ENCODE measurements around the gene DST.

The DST gene

GRCh38 chr6:56637640-56638039 lies 5.0 kb downstream of the DST start:
- Histone ChIP-seq H3K4ac (ENCODE audit: low read length) (no peak overlapping the region), H2BK120ac (ENCODE audit: low read depth, low read length) (no peak overlapping the region), H3K4me2 (ENCODE audit: insufficient read depth, low read length, poor library complexity, severe bottlenecking) (no peak overlapping the region), H2BK15ac (ENCODE audit: low read length) (no peak overlapping the region), H4K8ac (ENCODE audit: low read depth, low read length) (no peak overlapping the region), H3K9me3 (replicated peaks in 1 of 2; ENCODE audit: control insufficient read depth in 2 of 2, insufficient read depth in 1 of 2, low read depth in 1 of 2, low read length in 2 of 2) (no peaks in the 10 kb centered on the region), H3K4me1 (ENCODE audit: control insufficient read depth in 2 of 2, insufficient read depth in 1 of 2, low read depth in 1 of 2, low read length in 2 of 2) (no peaks in the 10 kb centered on the region), H3K18ac (ENCODE audit: low read length) (no peak overlapping the region), H4K91ac (ENCODE audit: low read depth, low read length, poor library complexity) (no peak overlapping the region), H3K27ac (replicated peaks; ENCODE audit: low read length) (no peak overlapping the region), H2AFZ (ENCODE audit: low read length) (no peak overlapping the region), H2AK5ac (ENCODE audit: low read depth, low read length) (no peak overlapping the region), H3K4me3 (ENCODE audit: low read length in 2 of 2) (no peak overlapping the region), H3K79me1 (ENCODE audit: low read depth, low read length) (no peaks in the 10 kb centered on the region), H2BK12ac (ENCODE audit: low read length) (no peak overlapping the region), H3K14ac (ENCODE audit: low read length) (no peak overlapping the region), H3K23ac (ENCODE audit: low read depth, low read length, poor library complexity) (no peak overlapping the region), H3K27me3 (ENCODE audit: control insufficient read depth in 3 of 3, insufficient read depth in 3 of 3, low read depth in 1 of 3, low read length in 3 of 3) (no peaks in the 10 kb centered on the region), H2BK5ac (ENCODE audit: low read length) (no peak overlapping the region), H3K36me3 (replicated peaks in 1 of 2; ENCODE audit: control insufficient read depth in 2 of 2, insufficient read depth in 2 of 2, low read length in 2 of 2) (peaks cover 10 to 71% of the 10 kb centered on the region in 2 donors), H3K9ac (ENCODE audit: low read depth, low read length, poor library complexity) (no peak overlapping the region)
- DNase-seq (ENCODE audit: low spot score) = peak; percentile 33
- no CpG with 5 or more reads among the region's 2 CpGs for WGBS, 2 donors (ENCODE audit: extremely low coverage in 2 of 2, insufficient read length in 2 of 2, insufficient replicate concordance in 1 of 2)

- H3K4me1 ChIP-seq (ENCODE audit: control insufficient read depth in 2 of 2, insufficient read depth in 1 of 2, low read depth in 1 of 2, low read length in 2 of 2) = peaks cover 0 to 5% of the 10 kb centered on the region in 2 donors
- no peaks in the 10 kb centered on the region for H3K79me1 ChIP-seq (ENCODE audit: low read depth, low read length)
- H2BK15ac ChIP-seq (ENCODE audit: low read length) = no peak overlapping the region
- no peak overlapping the region for H3K4ac ChIP-seq (ENCODE audit: low read length)
- H2BK12ac ChIP-seq (ENCODE audit: low read length) = no peak overlapping the region
- no peak overlapping the region for H3K4me2 ChIP-seq (ENCODE audit: insufficient read depth, low read length, poor library complexity, severe bottlenecking)
- H2AFZ ChIP-seq (ENCODE audit: low read length) = no peak overlapping the region
- WGBS, 2 donors (ENCODE audit: extremely low coverage in 2 of 2, insufficient read length in 2 of 2, insufficient replicate concordance in 1 of 2) = no CpG with 5 or more reads among the region's 5 CpGs
- H3K14ac ChIP-seq (ENCODE audit: low read length) = no peak overlapping the region
- H3K9me3 ChIP-seq (replicated peaks in 1 of 2; ENCODE audit: control insufficient read depth in 2 of 2, insufficient read depth in 1 of 2, low read depth in 1 of 2, low read length in 2 of 2) = peaks cover 0 to 2% of the 10 kb centered on the region in 2 donors
- no peak for DNase-seq (ENCODE audit: low spot score)
- H3K18ac ChIP-seq (ENCODE audit: low read length) = no peak overlapping the region
- no peak overlapping the region for H3K9ac ChIP-seq (ENCODE audit: low read depth, low read length, poor library complexity)
- no peak overlapping the region for H4K91ac ChIP-seq (ENCODE audit: low read depth, low read length, poor library complexity)
- H3K27ac ChIP-seq (replicated peaks; ENCODE audit: low read length) = no peak overlapping the region
- H4K8ac ChIP-seq (ENCODE audit: low read depth, low read length) = no peak overlapping the region
- H2BK120ac ChIP-seq (ENCODE audit: low read depth, low read length) = no peak overlapping the region
- H3K4me3 ChIP-seq (ENCODE audit: low read length in 2 of 2) = no peak overlapping the region
- no peak overlapping the region for H2AK5ac ChIP-seq (ENCODE audit: low read depth, low read length)
- peaks cover 7 to 96% of the 10 kb centered on the region in 2 donors for H3K36me3 ChIP-seq (replicated peaks in 1 of 2; ENCODE audit: control insufficient read depth in 2 of 2, insufficient read depth in 2 of 2, low read length in 2 of 2)
- no peaks in the 10 kb centered on the region for H3K27me3 ChIP-seq (ENCODE audit: control insufficient read depth in 3 of 3, insufficient read depth in 3 of 3, low read depth in 1 of 3, low read length in 3 of 3)
- H3K23ac ChIP-seq (ENCODE audit: low read depth, low read length, poor library complexity) = no peak overlapping the region
- H2BK5ac ChIP-seq (ENCODE audit: low read length) = no peak overlapping the region
Observed at GRCh38 chr6:56628105-56628504, 14.6 kb downstream of the DST start.

- WGBS, 2 donors (ENCODE audit: extremely low coverage in 2 of 2, insufficient read length in 2 of 2, insufficient replicate concordance in 1 of 2) = no CpG with 5 or more reads among the region's 6 CpGs
Observed at GRCh38 chr6:56625356-56625755, 17.3 kb downstream of the DST start.

GRCh38 chr6:56624728-56625069 lies 18.0 kb downstream of the DST start:
- Histone ChIP-seq H2BK12ac (ENCODE audit: low read length) (no peak overlapping the region), H3K9ac (ENCODE audit: low read depth, low read length, poor library complexity) (no peak overlapping the region), H4K91ac (ENCODE audit: low read depth, low read length, poor library complexity) (no peak overlapping the region), H4K8ac (ENCODE audit: low read depth, low read length) (no peak overlapping the region), H2BK120ac (ENCODE audit: low read depth, low read length) (no peak overlapping the region), H2BK15ac (ENCODE audit: low read length) (no peak overlapping the region), H3K14ac (ENCODE audit: low read length) (no peak overlapping the region), H3K4me1 (ENCODE audit: control insufficient read depth in 2 of 2, insufficient read depth in 1 of 2, low read depth in 1 of 2, low read length in 2 of 2) (peaks cover 0 to 5% of the 10 kb centered on the region in 2 donors), H2AK5ac (ENCODE audit: low read depth, low read length) (no peak overlapping the region), H3K27me3 (ENCODE audit: control insufficient read depth in 3 of 3, insufficient read depth in 3 of 3, low read depth in 1 of 3, low read length in 3 of 3) (no peaks in the 10 kb centered on the region), H3K4me2 (ENCODE audit: insufficient read depth, low read length, poor library complexity, severe bottlenecking) (no peak overlapping the region), H3K27ac (replicated peaks; ENCODE audit: low read length) (no peak overlapping the region), H3K79me1 (ENCODE audit: low read depth, low read length) (no peaks in the 10 kb centered on the region), H3K4ac (ENCODE audit: low read length) (no peak overlapping the region), H2AFZ (ENCODE audit: low read length) (no peak overlapping the region), H3K9me3 (replicated peaks in 1 of 2; ENCODE audit: control insufficient read depth in 2 of 2, insufficient read depth in 1 of 2, low read depth in 1 of 2, low read length in 2 of 2) (peaks cover 0 to 2% of the 10 kb centered on the region in 2 donors), H3K23ac (ENCODE audit: low read depth, low read length, poor library complexity) (no peak overlapping the region), H3K4me3 (ENCODE audit: low read length in 2 of 2) (no peak overlapping the region), H3K18ac (ENCODE audit: low read length) (no peak overlapping the region), H2BK5ac (ENCODE audit: low read length) (no peak overlapping the region), H3K36me3 (replicated peaks in 1 of 2; ENCODE audit: control insufficient read depth in 2 of 2, insufficient read depth in 2 of 2, low read length in 2 of 2) (peaks cover 11 to 94% of the 10 kb centered on the region in 2 donors)
- DNase-seq (ENCODE audit: low spot score) = no peak
- WGBS, 2 donors (ENCODE audit: extremely low coverage in 2 of 2, insufficient read length in 2 of 2, insufficient replicate concordance in 1 of 2) = no CpG with 5 or more reads among the region's 1 CpG

More at GRCh38 chr6:56625356-56625755, 17.3 kb downstream of the DST start:
- peaks cover 0 to 2% of the 10 kb centered on the region in 2 donors for H3K9me3 ChIP-seq (replicated peaks in 1 of 2; ENCODE audit: control insufficient read depth in 2 of 2, insufficient read depth in 1 of 2, low read depth in 1 of 2, low read length in 2 of 2)
- no peak overlapping the region for H2BK15ac ChIP-seq (ENCODE audit: low read length)
- H3K23ac ChIP-seq (ENCODE audit: low read depth, low read length, poor library complexity) = no peak overlapping the region
- H3K27ac ChIP-seq (replicated peaks; ENCODE audit: low read length) = no peak overlapping the region
- DNase-seq (ENCODE audit: low spot score) = no peak
- H2AK5ac ChIP-seq (ENCODE audit: low read depth, low read length) = no peak overlapping the region
- H3K79me1 ChIP-seq (ENCODE audit: low read depth, low read length) = no peaks in the 10 kb centered on the region
- peaks cover 10 to 94% of the 10 kb centered on the region in 2 donors for H3K36me3 ChIP-seq (replicated peaks in 1 of 2; ENCODE audit: control insufficient read depth in 2 of 2, insufficient read depth in 2 of 2, low read length in 2 of 2)
- no peak overlapping the region for H3K4me2 ChIP-seq (ENCODE audit: insufficient read depth, low read length, poor library complexity, severe bottlenecking)
- H3K14ac ChIP-seq (ENCODE audit: low read length) = no peak overlapping the region
- H4K91ac ChIP-seq (ENCODE audit: low read depth, low read length, poor library complexity) = no peak overlapping the region
- H2AFZ ChIP-seq (ENCODE audit: low read length) = no peak overlapping the region
- no peak overlapping the region for H3K9ac ChIP-seq (ENCODE audit: low read depth, low read length, poor library complexity)
- no peak overlapping the region for H2BK120ac ChIP-seq (ENCODE audit: low read depth, low read length)
- no peak overlapping the region for H3K4me3 ChIP-seq (ENCODE audit: low read length in 2 of 2)
- no peak overlapping the region for H4K8ac ChIP-seq (ENCODE audit: low read depth, low read length)
- peaks cover 0 to 5% of the 10 kb centered on the region in 2 donors for H3K4me1 ChIP-seq (ENCODE audit: control insufficient read depth in 2 of 2, insufficient read depth in 1 of 2, low read depth in 1 of 2, low read length in 2 of 2)
- H3K18ac ChIP-seq (ENCODE audit: low read length) = no peak overlapping the region
- H3K27me3 ChIP-seq (ENCODE audit: control insufficient read depth in 3 of 3, insufficient read depth in 3 of 3, low read depth in 1 of 3, low read length in 3 of 3) = no peaks in the 10 kb centered on the region
- no peak overlapping the region for H2BK12ac ChIP-seq (ENCODE audit: low read length)
- no peak overlapping the region for H2BK5ac ChIP-seq (ENCODE audit: low read length)
- no peak overlapping the region for H3K4ac ChIP-seq (ENCODE audit: low read length)

Measured in neuronal stem cell (in vitro differentiated cells).